SW480 (cell line): ENCODE results near the gene CASR.

ENCODE experiments used
- DNase-seq: peaks from one replicate; pipeline ENCODE4 v3.0.0-alpha.2; 2016; ENCODE audit warnings: low spot score

CASR gene

DNA sequence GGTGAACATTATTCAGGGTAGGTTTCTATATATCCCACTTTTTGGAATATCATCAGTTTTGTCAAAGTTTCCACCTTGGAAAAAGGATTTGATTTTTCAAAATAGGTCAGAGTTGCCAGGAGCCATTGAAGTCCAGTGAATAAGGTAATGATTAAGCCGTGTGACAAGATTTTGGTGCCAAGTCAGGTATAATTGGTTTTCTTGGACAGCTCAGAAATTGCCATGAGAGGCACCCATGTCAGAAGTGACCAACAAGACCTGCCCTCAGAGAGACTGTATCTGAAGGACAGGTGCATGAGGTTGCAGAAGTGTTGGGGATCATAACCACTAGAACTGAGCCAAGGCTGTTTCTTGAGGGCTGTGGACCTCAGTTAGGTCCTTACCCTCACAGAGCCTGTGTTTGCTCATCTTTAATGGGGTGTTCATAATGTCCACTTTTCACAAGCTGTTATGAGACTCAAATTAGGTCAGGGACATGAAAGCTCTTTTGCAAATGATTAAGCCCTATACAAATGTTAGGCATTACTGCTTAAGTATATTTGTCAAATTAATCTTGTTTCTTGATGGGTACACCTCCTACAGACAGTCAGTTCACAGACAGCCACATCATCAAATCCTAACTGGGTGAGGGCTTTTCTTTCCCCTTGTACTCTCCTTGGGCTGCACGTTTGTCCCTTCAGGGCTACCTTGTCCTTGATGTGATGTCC lies 32.3 kb downstream of the CASR start:
- no peak for DNase-seq

DNA sequence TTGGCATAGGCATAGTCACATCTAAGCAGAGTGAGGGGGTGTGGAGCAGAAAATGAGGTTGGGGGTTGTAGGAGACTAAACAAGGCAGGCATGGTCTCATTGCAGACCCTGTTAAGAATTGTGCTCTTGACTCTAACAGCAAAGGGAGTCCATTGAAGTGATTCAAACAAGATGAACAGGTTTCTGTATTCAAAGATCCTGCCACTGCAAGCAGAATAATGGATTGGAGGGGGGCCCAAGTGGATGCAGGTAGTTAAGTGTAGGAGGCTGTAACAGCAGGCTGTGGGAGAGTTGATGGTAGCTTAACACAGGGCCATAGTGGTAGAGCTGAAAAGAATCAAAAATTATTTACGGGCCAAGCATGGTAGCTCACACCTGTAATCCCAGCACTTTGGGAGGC lies 34.4 kb downstream of the CASR start:
- DNase-seq = no peak

DNA sequence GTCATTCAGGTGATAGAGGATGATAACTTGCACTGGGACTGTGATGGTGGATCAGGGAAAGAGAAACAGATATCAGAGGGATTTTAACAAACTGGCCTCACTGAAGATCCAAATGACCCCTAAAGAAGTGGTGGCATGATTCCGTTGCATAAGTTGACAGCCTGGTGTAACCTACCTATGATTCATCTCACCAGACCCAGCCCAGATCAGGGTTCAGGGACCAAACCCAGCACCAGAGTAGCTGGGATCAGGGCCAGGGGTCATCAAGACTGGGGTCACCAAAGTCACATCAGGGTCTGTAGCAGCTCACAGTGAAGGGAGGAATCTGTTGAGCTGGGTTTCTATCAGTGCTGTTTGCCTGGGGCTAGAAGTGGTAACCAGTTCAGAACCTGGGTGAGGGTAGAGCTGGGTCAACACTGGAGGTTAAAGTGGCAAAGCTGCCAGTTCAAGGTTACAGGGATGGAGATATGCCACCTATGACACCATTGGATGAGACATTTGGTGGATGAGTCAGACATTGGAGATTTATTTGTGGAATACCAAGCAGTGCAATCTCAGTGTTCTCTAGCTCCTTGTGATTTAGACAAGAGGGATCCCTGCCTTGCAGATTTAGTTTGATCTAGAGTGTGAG lies 35.9 kb downstream of the CASR start:
- DNase-seq = no peak

DNA sequence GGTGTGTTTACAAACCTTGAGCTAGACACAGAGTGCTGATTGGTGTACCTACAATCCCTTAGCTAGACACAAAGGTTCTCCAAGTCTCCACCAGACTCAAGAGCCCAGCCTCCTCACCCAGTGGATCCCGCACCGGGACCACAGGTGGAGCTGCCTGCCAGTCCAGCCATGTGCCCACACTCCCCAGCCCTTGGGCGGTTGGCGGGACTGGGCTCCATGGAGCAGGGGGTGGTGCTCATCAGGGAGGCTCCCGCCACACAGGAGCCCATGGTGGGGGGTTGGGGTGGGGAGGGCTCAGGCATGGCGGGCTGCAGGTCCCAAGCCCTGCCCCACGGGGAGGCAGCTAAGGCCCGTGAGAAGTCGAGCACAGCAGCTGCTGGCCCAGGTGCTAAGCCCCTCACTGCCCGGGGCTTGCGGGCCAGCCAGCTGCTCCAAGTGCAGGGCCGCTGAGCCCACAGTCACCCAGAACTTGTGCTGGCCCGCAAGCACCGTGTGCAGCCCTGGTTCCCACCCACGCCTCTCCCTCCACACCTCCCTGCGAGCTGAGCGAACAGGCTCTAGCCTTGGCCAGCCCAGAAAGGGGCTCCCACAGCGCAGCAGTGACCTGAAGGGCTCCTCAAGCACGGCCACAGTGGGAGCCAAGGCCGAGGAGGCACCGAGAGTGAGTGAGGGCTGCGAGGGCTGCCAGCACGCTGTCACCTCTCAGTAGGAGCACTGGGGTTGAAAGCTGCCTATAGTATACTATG lies 43.7 kb downstream of the CASR start:
- DNase-seq = no peak

DNA sequence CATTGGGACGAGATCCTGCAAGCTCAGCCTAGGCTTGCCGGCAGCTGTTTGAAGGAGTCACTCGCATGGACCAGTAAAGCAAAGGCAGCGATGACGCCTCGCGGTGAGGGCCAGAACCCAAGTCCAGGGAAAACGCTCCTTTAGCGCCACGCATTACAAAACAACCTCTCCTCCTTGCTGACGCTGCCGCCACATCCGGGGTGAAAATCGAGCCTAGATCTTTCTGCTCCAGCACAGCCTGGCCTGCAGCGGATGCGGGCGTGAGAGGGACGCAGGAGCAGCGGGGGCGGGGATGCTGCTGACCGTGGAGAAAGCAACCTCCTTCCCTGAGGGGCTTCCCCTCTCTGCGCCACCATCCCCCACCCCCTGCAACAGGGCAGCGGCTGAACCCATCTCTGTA lies 46.7 kb downstream of the CASR start:
- DNase-seq = no peak

DNA sequence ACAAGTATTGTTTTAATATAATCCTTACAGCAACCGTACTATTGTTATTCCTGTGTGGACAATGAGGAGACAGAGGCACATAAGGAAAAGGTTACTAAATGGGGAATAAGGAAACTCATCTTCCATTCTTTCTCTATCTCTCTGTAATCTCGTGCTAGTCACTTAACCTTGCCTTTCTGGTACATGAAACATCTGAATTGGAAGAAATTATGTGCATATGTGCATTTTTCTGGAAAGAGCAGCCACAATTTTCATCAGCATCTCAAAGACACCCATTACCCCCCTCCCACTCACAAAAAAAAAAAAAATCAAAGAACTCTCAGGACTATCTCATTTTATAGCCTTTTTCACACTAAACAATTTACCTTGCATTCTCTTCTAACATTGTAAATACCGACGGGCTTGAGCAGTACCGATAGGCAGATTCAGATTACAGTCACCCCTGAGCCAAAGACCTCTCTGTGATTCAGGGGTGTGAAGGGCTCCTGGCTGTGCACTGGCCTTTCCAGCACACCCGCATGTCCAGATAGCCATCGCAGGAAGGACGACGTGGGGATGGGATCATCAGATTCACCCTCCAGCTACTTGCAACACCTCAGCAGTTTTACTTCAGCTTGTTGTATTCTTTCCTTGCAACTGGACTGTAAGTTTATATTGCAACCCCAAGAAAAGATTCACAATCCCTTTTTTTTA lies 48.1 kb downstream of the CASR start:
- DNase-seq = no peak

DNA sequence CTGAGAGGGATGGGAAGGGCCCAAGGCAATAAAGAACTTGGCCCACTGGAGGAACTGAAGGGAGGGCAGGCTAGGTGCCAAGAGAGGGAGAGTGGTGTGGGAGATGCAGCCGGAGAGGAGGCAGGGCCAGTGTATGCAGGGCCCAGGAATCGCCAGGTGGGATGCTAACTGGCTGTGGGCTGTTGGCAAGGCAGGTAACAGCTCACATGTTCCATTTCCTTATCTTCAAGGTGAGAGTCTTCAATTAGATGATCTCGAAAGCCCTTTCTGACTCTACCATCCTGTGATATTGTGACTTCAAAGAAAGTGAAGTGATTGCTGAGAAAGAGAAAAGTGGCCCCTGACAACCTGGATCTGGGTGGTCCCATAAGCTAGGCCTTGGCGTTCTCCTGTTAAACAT lies 49.0 kb downstream of the CASR start:
- DNase-seq = no peak

DNA sequence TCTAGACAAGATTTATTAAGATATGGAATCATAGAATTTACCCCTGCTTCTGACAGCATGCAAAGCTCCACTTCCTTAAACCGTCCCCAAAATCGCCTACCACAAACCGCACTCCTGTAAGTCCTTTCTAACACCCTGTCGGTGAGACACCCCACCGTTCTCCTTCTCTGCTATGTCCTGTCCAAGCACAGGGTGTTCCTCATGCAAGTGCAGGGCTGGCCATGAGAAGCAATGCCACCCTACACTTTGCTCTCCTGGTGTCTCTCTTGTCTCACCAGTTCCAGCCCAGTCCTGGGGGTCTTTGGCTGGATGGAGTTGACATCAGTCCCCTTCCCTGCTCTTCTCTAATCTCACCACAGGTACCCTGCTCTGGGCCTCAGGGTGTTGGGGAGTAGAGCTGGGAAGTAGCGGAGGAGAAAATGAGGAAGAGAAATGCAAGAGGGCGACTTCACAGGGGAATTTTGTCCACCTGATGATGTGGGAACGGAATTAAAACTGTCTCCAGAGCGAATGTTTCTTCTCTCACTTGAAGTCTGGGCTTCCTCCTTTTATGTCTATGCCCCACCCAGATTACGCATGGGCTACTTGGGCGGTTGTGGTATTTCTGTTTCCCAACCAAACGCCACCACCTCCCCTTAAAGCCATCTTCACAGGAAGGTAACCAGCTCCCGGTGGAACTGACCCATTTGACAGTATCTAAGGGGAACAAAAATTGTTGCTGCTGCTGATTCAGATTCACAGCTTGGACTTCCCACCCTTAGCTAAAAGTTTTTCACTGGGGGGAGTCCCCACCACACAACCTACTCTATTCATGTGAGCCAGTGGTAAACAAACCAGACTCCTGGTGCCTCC lies 49.9 kb downstream of the CASR start:
- DNase-seq = no peak

DNA sequence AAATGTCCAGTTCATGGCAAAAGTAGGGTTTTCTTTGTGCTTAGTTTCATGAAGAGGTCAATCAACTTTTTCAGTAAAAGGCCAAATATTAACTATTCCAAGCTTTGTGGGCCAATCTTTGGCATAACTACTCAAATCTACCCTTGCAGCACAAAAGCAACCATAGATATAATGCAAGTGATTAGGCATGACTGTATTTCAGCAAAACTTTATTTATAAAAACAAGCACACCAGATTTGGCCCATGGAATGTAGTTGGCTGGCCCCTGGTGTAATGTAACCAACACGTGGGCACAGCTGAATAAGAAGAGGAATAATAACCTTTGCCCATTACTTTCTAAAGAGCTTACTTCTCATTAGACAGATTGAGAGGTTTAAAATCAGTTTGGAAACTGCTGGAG lies 50.6 kb downstream of the CASR start:
- DNase-seq = no peak

DNA sequence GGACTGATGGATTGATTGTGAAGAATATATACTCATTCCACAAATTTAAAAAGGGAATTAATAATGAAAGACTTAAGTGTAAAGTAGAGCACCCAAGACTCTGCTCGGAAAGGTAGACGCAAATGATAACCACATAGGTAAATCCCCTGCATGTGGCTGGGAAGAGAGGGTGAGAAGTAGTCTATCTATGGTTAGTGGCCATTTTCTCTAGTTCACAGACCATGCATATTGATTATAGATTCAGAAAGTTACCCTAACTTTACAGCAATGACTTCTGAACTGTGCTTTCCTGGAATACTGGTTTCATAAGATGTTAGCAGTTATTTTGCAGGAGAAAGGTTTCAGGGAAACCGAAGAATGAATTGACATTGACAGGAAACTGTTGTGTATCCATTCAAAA lies 51.7 kb downstream of the CASR start:
- no peak for DNase-seq

DNA sequence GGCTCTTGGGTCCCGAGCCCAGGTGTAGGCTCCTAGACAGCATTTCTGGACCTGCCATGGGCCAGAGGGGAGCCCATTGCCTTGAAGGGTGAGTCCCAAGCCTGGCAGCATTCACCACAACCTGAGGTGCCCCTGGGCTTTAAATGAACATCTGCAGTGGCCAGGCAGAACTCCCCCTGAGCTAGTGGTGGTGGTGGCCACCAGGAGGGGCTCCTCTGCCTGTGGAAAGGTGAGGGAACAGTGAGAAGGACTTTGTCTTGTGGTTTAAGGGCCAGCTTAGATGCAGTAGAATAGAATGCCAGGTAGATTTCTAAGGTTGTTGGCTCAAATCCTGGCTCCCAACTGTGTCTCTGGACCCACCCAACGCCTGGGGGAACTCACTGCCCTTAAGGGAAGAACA lies 55.6 kb downstream of the CASR start:
- no peak for DNase-seq

DNA sequence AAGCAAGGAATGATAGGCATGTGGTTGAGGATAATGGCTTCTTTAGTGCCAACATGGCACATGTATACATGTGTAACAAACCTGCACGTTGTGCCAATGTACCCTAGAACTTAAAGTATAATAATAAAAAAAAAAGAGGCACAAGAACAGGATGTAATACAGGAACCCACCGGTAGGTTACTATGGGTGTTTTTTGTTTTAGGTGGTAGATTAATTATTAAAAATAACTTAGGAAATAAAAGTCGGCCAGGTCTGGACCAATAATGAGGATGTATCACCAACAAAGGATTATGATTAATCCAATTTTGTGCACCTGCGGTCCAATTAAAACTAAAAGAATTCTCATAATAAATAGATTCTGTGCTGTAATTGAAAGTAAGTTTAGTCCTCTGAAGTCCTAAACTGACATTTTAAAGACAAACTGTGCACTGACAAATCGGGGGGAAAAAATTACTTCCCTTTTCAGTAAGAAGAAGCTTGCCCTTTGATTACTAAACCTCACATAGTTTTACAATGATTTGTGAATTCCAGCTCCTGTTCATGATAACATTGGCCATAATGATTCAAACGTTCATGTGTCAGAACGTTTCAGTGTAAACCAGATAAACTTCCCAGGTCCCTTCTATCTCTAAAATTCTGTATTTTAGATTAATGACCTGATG lies 62.2 kb downstream of the CASR start:
- DNase-seq = no peak

DNA sequence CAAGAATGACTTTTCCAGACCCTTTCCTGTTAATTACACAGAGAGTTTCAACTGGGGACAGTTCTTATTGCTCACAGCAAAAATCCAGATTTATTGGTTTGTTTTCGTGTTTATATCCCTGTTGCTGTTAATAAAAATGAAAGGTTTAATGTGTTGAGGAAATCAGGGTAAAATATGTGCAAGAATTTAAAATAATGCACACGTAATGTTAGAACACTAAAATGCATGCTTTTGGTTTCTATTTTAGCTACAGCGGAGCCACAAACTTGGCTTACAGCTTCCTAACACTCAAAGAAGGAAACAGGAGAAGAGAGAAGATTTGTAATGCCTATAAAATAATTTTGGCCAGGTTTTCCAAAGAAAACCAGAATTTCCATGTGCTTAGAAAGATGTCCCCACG lies 62.7 kb downstream of the CASR start:
- DNase-seq = no peak

DNA sequence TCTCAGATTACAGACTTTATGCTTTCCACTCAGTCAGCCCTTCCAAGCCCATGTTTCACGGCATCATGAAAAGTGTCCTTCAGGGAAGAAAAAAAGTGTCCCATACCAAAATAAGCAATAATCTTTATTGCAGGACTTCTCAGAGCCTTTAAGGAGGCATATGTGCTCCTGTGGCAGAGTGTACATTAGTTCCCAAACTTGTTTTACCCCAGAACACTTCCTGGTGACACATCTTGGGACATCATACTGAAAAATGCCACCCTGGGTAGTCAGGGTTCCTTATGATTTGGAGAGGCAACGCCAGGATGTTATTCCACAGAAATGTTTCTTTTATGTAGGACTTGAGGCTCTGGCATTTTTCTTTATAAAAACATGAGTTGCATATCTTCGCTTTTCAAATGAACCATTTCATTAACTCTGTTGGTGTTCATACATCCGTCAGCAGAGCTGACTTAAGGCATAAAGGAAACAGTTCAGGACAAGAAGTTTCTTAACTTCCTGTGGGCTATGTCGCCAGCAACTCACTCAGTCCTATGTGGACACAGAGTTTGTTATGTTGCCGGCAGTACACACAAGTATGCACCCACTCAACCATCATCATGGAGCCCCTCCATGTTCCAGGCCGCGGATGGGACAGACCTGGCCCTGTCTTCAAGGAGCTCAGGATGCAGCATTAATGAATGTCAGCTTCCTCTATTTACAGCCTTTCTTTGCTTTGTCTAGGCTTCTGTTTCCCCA lies 63.8 kb downstream of the CASR start:
- DNase-seq = no peak

DNA sequence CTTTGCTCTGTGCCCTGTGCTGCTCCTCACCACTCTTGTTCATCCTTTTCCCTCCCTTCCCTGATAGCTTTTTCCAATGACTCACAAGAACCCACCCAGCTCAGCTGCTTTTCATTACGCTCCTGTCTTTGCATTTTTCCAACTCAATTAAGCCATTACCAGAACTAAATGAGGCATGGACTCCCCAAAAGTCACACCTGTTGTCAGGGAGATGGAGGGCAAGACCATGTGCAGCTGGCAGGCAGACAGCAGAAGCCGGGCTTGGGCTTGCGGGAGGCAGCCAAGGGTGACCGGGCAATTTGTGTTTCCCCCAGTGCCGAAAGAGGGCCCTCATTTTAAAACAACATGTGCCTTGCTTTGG lies 64.3 kb downstream of the CASR start:
- no peak for DNase-seq

DNA sequence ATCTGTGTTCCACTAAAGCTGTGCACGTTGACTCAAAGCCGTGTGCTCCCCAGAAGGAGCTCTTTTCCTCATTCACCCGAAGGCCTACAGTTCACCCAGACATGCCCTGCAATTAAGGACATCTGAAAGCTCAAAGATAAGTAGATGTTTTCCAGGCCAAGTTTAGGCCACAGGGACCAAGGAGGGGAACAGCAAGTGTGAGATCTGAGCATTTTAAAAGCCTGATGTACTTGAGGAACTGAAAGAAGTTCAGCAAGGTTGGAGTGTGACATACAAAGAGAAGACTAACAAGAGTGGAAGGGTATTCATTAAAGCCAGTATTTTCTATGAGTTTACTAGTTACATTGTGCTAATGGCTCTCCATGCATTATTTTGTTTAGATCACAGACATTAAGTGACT lies 68.0 kb downstream of the CASR start:
- no peak for DNase-seq

DNA sequence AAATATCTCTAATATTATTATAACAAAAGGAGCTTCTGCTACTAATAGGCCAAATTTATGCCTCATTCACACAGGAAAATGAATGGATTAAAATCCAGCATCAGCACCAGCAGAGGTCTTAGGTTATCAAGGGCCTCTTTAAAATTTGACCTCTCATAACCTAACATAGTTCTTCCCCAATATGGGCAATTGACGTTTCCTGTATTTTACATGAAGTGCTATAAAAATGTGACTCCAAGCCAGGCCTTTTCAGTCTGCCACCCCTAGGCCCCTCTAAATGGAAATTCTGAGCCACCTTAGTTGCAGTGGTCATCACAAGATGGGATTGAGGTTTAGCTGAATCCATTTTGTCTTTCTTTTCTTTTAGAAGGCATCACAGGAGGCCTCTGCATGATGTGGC lies 70.1 kb downstream of the CASR start:
- DNase-seq = no peak

DNA sequence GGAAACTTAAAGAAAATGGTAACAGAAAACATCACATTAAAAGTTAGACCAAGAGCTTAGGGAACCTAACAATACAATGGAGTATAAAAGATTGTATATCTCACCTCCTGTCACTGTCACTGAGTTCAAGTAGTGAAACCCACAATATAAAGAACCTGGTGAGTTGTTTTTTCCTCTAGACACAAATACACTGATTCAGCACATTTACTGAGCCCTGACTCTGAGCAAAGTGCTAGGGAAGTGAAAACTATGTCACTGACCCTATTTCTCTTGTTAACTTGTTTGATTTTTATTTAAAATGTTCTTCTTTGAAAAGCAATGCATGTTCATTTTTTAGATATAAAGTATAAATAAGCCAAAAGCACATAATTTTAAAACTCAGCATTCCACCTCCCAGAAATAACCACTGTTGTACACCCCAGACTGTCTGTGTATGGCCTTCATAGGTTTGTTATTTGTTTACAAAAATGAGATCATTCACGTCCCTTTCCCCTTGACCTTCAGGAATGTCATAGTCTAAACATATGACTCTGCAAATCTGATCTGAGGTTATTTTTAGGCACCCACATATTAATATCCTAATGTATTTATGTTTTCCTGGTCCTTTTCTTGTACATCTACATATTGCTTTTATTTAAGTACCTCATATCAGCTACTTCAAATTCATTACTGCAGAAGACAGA lies 72.4 kb downstream of the CASR start:
- no peak for DNase-seq

DNA sequence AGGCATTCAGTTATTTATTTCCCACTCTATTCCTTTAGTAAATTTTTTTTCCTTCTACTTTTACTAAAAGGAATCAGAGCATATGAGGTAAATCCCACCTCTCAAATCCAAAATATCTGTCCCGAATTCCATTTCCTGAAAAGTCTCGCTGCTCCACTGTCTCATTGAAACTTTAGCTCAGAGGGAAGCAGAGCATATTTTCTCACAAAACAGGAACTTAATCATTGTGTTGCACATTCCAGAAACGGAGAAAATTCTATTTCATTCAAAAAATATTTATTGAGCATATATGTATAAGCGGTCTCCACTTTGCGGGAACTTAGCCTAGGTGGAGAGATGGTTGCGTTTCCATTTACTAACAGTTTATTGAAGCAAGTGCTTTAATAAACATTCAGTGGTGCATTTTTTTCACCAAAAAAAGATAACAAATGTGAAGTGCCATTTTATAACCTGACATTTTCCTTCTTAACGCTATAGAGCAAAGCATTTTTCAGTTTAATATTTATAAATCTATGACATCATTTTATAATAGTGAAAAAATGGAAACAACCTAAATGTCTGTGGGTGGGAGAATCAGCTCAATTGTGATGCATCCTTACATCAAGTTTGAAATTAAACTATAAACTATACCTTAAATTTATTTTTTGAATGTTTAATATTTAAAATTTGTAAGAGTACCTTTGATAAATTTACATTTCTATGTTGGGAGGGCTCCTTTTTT lies 74.3 kb downstream of the CASR start:
- no peak for DNase-seq
